Vagina (tissue), 2 donors: ENCODE measurements around the gene NEK7. TPM values are rescaled to one million over a fixed set of nuclear protein-coding genes. Genes with fewer than 3 reads are reported as not detected.

Experiments used
- DNase-seq, 2 donors: peaks; one replicate each; pipeline ENCODE4 v3.0.0-alpha.2; 2017; ENCODE audit errors: extremely low spot score in 2 of 2
- H3K27ac ChIP-seq: fragments of 200-600 bp; sonication (generic); one replicate; pipeline ENCODE4 v1.5.1; 2019
- H3K27me3 ChIP-seq: fragments of 200-600 bp; sonication (generic); one replicate; pipeline ENCODE4 v1.5.1; 2019
- H3K36me3 ChIP-seq, 2 donors: fragments of 200-600 bp; sonication (generic); one replicate each; pipeline ENCODE4 v1.5.1; 2017 to 2019
- H3K4me1 ChIP-seq: fragments of 200-600 bp; sonication (generic); one replicate; pipeline ENCODE4 v1.5.1; 2019
- H3K4me3 ChIP-seq, 2 donors: fragments of 200-600 bp; sonication (generic); 1 replicate in 1 of 2; 2 replicates in 1 of 2; pipeline ENCODE4 v1.5.1; 2016 to 2019
- H3K9me3 ChIP-seq: fragments of 200-600 bp; sonication (generic); one replicate; pipeline ENCODE4 v1.5.1; 2019
- POLR2A ChIP-seq, 2 donors: fragments of 450-650 bp; IDR thresholded peaks; one replicate each; pipeline ENCODE4 v1.6.1; 2017; ENCODE audit warnings: antibody characterized with exemption in 2 of 2, mild to moderate bottlenecking in 2 of 2, moderate library complexity in 2 of 2
- POLR2AphosphoS5 ChIP-seq, 2 donors: sonication (generic); formaldehyde crosslinking; IDR thresholded peaks; one replicate each; pipeline ENCODE4 v1.9.0; 2017; ENCODE audit warnings: antibody characterized with exemption in 2 of 2, mild to moderate bottlenecking in 2 of 2, low read depth in 1 of 2; ENCODE audit not compliant: insufficient read depth in 1 of 2
- intact Hi-C: fragments of 100-400 bp; cut with DNase I; formaldehyde crosslinking; loops from one replicate; pipeline ENCODE4 v1.15.1; 2023
- total RNA-seq: library from RNA; depleted of rRNA; stranded (reverse); fragments of >200 nt; gene quantifications from one replicate; pipeline ENCODE4 v1.2.3, GENCODE V29; 2016
- TF ChIP-seq, protein P1 (sequence below), 3 experiments: fragments of 450-650 bp in 2 of 3; fragments of 200-600 bp in 1 of 3; sonication (generic) in 1 of 3; IDR thresholded peaks; one replicate each; pipeline ENCODE4 v1.5.1; 2017 to 2019; ENCODE audit warnings: antibody characterized with exemption in 3 of 3, mild to moderate bottlenecking in 2 of 3, moderate library complexity in 2 of 3

Gene NEK7
- total RNA-seq, 1 donor from 2014 or later, result 99.4 TPM

DNA sequence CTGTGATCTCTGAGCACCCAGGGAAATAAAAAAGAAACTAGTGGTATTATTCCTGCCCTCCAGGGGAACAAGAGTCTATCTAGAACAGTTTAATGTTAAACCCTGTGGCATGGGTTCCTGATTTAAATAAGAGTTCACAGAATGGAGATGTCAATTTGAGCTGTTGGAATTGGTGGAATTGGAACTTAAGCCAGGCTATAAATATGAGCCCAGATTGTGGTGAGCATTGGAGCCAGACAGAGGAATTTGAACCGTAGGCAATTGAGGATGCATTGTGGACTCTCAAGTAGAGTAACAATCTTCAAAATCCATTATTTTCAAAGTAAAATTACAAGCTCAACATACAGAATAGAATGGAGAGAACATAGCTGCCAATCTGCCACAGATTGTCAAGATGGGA is 98.2 kb downstream of the NEK7 start:
- H3K27me3 ChIP-seq, result no peaks in the 10 kb centered on the region
- H3K27ac ChIP-seq, result no peak overlapping the region
- intact Hi-C loops, result no loop called here
- peaks cover 26% of the 10 kb centered on the region for H3K4me1 ChIP-seq
- no peaks in the 10 kb centered on the region for H3K9me3 ChIP-seq
- TF ChIP-seq POLR2AphosphoS5 (IDR thresholded peaks at IDR 0.05; ENCODE audit: insufficient read depth in 1 of 2, low read depth in 1 of 2), result no peak
- TF ChIP-seq POLR2A (IDR thresholded peaks at IDR 0.05), result no peak
- TF ChIP-seq, protein P1, sequence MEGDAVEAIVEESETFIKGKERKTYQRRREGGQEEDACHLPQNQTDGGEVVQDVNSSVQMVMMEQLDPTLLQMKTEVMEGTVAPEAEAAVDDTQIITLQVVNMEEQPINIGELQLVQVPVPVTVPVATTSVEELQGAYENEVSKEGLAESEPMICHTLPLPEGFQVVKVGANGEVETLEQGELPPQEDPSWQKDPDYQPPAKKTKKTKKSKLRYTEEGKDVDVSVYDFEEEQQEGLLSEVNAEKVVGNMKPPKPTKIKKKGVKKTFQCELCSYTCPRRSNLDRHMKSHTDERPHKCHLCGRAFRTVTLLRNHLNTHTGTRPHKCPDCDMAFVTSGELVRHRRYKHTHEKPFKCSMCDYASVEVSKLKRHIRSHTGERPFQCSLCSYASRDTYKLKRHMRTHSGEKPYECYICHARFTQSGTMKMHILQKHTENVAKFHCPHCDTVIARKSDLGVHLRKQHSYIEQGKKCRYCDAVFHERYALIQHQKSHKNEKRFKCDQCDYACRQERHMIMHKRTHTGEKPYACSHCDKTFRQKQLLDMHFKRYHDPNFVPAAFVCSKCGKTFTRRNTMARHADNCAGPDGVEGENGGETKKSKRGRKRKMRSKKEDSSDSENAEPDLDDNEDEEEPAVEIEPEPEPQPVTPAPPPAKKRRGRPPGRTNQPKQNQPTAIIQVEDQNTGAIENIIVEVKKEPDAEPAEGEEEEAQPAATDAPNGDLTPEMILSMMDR (IDR thresholded peaks at IDR 0.05), result no peak
- H3K4me3 ChIP-seq, result no peak overlapping the region
- H3K36me3 ChIP-seq, result no peaks in the 10 kb centered on the region
- no peak for DNase-seq

DNA sequence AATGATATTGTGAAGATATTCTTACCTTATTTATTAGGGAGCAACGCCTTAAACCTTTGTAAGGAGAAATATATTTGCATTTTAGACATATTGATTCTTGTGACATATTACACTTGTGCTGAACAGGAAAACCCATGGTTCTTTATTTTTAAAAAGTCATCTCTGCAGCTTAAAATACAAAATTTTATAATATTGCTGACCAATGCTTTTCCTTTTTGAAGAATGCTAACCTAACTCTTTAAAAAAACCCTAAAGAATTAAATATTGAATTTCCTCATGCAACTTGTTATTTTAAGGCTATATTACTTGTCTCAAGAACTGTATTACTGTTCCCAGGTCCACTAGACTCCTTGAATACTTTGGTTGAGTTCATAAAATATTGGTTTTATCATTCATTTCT is 99.0 kb downstream of the NEK7 start:
- H3K9me3 ChIP-seq, result no peaks in the 10 kb centered on the region
- intact Hi-C loops, result no loop called here
- no peak overlapping the region for H3K4me3 ChIP-seq
- no peak for DNase-seq
- no peak overlapping the region for H3K27ac ChIP-seq
- H3K27me3 ChIP-seq, result no peaks in the 10 kb centered on the region
- H3K36me3 ChIP-seq, result no peaks in the 10 kb centered on the region
- H3K4me1 ChIP-seq, result peaks cover 26% of the 10 kb centered on the region
- TF ChIP-seq POLR2AphosphoS5 (IDR thresholded peaks at IDR 0.05; ENCODE audit: insufficient read depth in 1 of 2, low read depth in 1 of 2) (no peak), POLR2A (IDR thresholded peaks at IDR 0.05) (no peak)
- TF ChIP-seq, protein P1 (IDR thresholded peaks at IDR 0.05), result no peak

- TF ChIP-seq POLR2AphosphoS5 (IDR thresholded peaks at IDR 0.05; ENCODE audit: insufficient read depth in 1 of 2, low read depth in 1 of 2), result no peak
- TF ChIP-seq POLR2A (IDR thresholded peaks at IDR 0.05), result no peak
- TF ChIP-seq, protein P1 (IDR thresholded peaks at IDR 0.05), result no peak
- H3K4me1 ChIP-seq, result peaks cover 18% of the 10 kb centered on the region
- no peaks in the 10 kb centered on the region for H3K36me3 ChIP-seq
- H3K4me3 ChIP-seq, result no peak overlapping the region
- DNase-seq, result no peak
- H3K9me3 ChIP-seq, result no peaks in the 10 kb centered on the region
- no peak overlapping the region for H3K27ac ChIP-seq
- H3K27me3 ChIP-seq, result no peaks in the 10 kb centered on the region
- intact Hi-C loops, result no loop called here
Observed at GRCh38 chr1:198258491-198258890, 101.7 kb downstream of the NEK7 start.

DNA sequence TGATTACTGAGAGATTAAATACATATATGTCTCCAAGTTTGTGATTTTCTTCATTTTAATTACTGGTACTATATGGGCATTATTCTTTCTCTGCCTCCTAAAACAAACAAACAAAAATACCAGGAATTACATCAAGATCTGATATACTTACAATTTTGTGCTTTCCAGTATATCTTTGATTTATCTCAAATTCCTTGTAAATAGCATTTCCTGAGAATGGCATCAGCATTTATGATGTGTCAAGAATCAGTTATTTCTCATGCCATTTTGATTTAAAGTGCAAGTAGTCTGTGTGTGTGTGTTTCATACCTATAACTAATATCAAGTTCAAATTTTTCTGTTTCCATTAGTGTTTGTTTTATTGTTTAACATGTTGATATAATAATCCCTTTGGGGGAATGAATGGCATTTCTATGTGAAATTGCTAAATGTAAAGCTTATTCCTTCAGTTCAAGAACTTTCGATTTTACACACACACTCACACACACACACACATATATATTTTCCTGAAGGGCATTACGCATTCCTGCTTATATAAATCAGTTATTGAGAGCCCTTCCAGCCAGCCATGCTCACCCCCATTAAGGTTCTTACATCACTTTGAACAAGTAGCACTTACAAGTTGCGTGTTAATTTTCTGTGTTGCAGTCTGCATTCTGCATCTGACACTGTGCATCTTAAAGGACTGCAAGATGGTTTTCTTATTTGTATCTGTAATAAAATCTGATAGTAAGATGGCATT is 102.7 kb downstream of the NEK7 start:
- no peaks in the 10 kb centered on the region for H3K9me3 ChIP-seq
- TF ChIP-seq POLR2A (IDR thresholded peaks at IDR 0.05) (no peak), POLR2AphosphoS5 (IDR thresholded peaks at IDR 0.05; ENCODE audit: insufficient read depth in 1 of 2, low read depth in 1 of 2) (no peak)
- TF ChIP-seq, protein P1 (IDR thresholded peaks at IDR 0.05), result no peak
- no peak for DNase-seq
- H3K27ac ChIP-seq, result no peak overlapping the region
- H3K4me1 ChIP-seq, result peaks cover 8% of the 10 kb centered on the region
- intact Hi-C loops, result no loop called here
- H3K4me3 ChIP-seq, result no peak overlapping the region
- H3K36me3 ChIP-seq, result no peaks in the 10 kb centered on the region
- H3K27me3 ChIP-seq, result no peaks in the 10 kb centered on the region

DNA sequence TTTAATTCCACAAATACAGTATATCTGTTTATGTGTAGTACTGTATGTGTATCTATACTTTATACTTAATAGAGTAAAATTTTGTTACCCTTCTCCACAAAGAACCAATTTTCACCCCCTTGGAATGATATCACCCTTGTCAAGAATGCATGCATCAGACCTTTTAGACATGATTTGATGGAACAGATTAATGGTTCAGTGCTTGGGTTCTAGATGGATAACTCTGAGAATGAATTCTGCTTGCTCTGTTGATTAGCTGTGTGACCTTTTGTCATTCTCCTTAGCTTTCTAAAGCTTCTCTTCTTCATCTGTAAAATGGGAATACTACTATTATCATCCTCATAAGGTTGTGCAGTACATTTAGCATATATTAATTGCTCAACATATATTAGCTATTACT is 105.1 kb downstream of the NEK7 start:
- no peaks in the 10 kb centered on the region for H3K27me3 ChIP-seq

More for the DNA sequence above, 105.1 kb downstream of the NEK7 start:
- H3K36me3 ChIP-seq, result peaks cover 0 to 9% of the 10 kb centered on the region in 2 donors
- DNase-seq, result no peak
- intact Hi-C loops, result no loop called here
- H3K27ac ChIP-seq, result no peak overlapping the region
- peaks cover 7% of the 10 kb centered on the region for H3K4me1 ChIP-seq
- H3K9me3 ChIP-seq, result no peaks in the 10 kb centered on the region
- no peak overlapping the region for H3K4me3 ChIP-seq
- no peak for TF ChIP-seq POLR2A (IDR thresholded peaks at IDR 0.05)
- no peak for TF ChIP-seq POLR2AphosphoS5 (IDR thresholded peaks at IDR 0.05; ENCODE audit: insufficient read depth in 1 of 2, low read depth in 1 of 2)
